ENCODE data around the gene IGF2. TPM values are rescaled to one million over a fixed set of nuclear protein-coding genes. Genes with fewer than 3 reads are reported as not detected.

The IGF2 gene
- total RNA-seq, 4 donors from 2014 or later, result 3.2 to 9.7 (median 5.6) TPM

- TF ChIP-seq POLR2A (IDR thresholded peaks at IDR 0.05) (no peak), EP300 (IDR thresholded peaks at IDR 0.05) (no peak), POLR2AphosphoS5 (IDR thresholded peaks at IDR 0.05) (no peak)
- TF ChIP-seq, protein P1, sequence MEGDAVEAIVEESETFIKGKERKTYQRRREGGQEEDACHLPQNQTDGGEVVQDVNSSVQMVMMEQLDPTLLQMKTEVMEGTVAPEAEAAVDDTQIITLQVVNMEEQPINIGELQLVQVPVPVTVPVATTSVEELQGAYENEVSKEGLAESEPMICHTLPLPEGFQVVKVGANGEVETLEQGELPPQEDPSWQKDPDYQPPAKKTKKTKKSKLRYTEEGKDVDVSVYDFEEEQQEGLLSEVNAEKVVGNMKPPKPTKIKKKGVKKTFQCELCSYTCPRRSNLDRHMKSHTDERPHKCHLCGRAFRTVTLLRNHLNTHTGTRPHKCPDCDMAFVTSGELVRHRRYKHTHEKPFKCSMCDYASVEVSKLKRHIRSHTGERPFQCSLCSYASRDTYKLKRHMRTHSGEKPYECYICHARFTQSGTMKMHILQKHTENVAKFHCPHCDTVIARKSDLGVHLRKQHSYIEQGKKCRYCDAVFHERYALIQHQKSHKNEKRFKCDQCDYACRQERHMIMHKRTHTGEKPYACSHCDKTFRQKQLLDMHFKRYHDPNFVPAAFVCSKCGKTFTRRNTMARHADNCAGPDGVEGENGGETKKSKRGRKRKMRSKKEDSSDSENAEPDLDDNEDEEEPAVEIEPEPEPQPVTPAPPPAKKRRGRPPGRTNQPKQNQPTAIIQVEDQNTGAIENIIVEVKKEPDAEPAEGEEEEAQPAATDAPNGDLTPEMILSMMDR (IDR thresholded peaks at IDR 0.05), result peak; percentile 80 to 90
- no peak overlapping the region for H3K4me3 ChIP-seq
- H3K9me3 ChIP-seq, result no peaks in the 10 kb centered on the region
- DNase-seq (ENCODE audit: low spot score in 2 of 2), result peak; percentile 81 to 88
- H3K27ac ChIP-seq, result no peak overlapping the region
- WGBS, result under 1% methylated on average over 20 of the region's 22 CpGs
- peaks cover 5% of the 10 kb centered on the region for H3K4me1 ChIP-seq
- no peaks in the 10 kb centered on the region for H3K36me3 ChIP-seq
- H3K27me3 ChIP-seq, result peaks cover 55% of the 10 kb centered on the region
These were observed 12.5 kb upstream of the IGF2 start for GRCh38 chr11:2151500-2152257.

GRCh38 chr11:2149864-2150847 is 11.0 kb upstream of the IGF2 start:
- 18% methylated on average over 11 of the region's 11 CpGs for WGBS
- peaks cover 5% of the 10 kb centered on the region for H3K4me1 ChIP-seq
- peaks cover 61% of the 10 kb centered on the region for H3K27me3 ChIP-seq

GRCh38 chr11:2149460-2149859 is 10.3 kb upstream of the IGF2 start:
- Histone ChIP-seq H3K27me3 (peaks cover 68% of the 10 kb centered on the region), H3K27ac (no peak overlapping the region), H3K4me1 (peaks cover 7% of the 10 kb centered on the region), H3K9me3 (no peaks in the 10 kb centered on the region), H3K4me3 (no peak overlapping the region), H3K36me3 (no peaks in the 10 kb centered on the region)
- WGBS, result 29% methylated on average over 4 of the region's 8 CpGs
- TF ChIP-seq EP300 (IDR thresholded peaks at IDR 0.05) (no peak), POLR2AphosphoS5 (IDR thresholded peaks at IDR 0.05) (no peak), POLR2A (IDR thresholded peaks at IDR 0.05) (no peak)
- TF ChIP-seq, protein P1 (IDR thresholded peaks at IDR 0.05), result no peak
- DNase-seq (ENCODE audit: low spot score in 2 of 2), result no peak

More at GRCh38 chr11:2149864-2150847, 11.0 kb upstream of the IGF2 start:
- DNase-seq (ENCODE audit: low spot score in 2 of 2), result no peak
- Histone ChIP-seq H3K9me3 (no peaks in the 10 kb centered on the region), H3K27ac (no peak overlapping the region), H3K4me3 (no peak overlapping the region), H3K36me3 (no peaks in the 10 kb centered on the region)
- TF ChIP-seq POLR2A (IDR thresholded peaks at IDR 0.05), result no peak
- TF ChIP-seq, protein P1 (IDR thresholded peaks at IDR 0.05), result peak in 1 of 2 donors; percentile 23

DNA sequence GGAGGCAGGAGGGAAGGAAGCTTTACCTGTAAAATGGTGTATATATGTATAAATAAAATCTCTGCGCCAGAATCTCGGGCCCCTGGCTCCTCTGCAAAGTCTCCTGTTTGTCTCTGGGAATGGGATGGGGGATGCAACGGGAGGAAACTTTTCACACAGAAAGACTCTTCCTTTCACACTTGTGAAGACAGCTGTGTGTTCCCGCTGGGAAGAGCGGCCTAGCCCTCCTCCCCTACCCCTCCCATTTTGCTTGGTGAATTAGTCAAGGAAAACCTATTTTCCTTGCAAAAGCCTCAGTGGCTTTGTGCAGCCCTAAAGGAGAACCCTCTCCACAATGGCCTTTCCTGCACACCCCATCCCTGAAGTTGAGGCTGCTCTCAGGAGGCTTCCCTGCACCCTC is 9.4 kb upstream of the IGF2 start:
- H3K4me3 ChIP-seq, result no peak overlapping the region
- H3K9me3 ChIP-seq, result no peaks in the 10 kb centered on the region
- H3K27me3 ChIP-seq, result peaks cover 77% of the 10 kb centered on the region
- no peak overlapping the region for H3K27ac ChIP-seq
- WGBS, result 62% methylated on average over 4 of the region's 5 CpGs
- no peaks in the 10 kb centered on the region for H3K36me3 ChIP-seq
- peaks cover 15% of the 10 kb centered on the region for H3K4me1 ChIP-seq
- no peak for DNase-seq (ENCODE audit: low spot score in 2 of 2)
- no peak for TF ChIP-seq POLR2AphosphoS5 (IDR thresholded peaks at IDR 0.05)
- no peak for TF ChIP-seq EP300 (IDR thresholded peaks at IDR 0.05)
- no peak for TF ChIP-seq POLR2A (IDR thresholded peaks at IDR 0.05)
- TF ChIP-seq, protein P1 (IDR thresholded peaks at IDR 0.05), result no peak

DNA sequence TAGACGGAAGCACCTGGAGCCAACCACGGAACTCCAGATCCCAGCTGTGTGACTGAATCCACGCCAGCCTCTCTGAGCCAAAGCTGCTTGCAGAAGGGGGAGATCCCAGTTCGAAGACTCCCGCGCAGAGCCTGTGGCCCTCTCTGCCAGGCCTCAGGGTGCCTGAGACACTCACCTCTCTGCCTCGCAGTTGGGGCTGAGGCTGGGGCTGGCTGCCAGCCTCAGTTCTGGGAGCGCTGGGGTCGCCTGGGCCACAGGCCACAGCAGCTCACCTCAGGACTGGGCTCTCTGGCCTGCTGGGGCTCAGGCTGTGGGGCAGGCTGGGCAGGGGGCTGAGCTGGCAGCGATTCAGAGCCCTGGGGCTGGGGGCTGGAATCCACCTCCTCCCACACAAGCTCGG is 8.2 kb upstream of the IGF2 start:
- WGBS, result 52% methylated on average over 3 of the region's 11 CpGs
- H3K4me1 ChIP-seq, result peaks cover 17% of the 10 kb centered on the region
- DNase-seq (ENCODE audit: low spot score in 2 of 2), result no peak
- H3K27me3 ChIP-seq, result peaks cover 89% of the 10 kb centered on the region
- no peaks in the 10 kb centered on the region for H3K9me3 ChIP-seq
- no peak overlapping the region for H3K4me3 ChIP-seq
- TF ChIP-seq POLR2AphosphoS5 (IDR thresholded peaks at IDR 0.05) (no peak), EP300 (IDR thresholded peaks at IDR 0.05) (no peak)
- no peaks in the 10 kb centered on the region for H3K36me3 ChIP-seq
- H3K27ac ChIP-seq, result no peak overlapping the region
